GM18951 (cell line): ENCODE results near the gene HECTD1.
"Not testable (repeated sequence)": the region's sequence is repeated elsewhere in the genome, so short reads cannot be mapped to it uniquely, and the experiment has no call there.

ENCODE experiments used
- POLR2A ChIP-seq: IDR thresholded peaks from 4 replicates; pipeline ENCODE4 v1.6.1; 2011; ENCODE audit warnings: mild to moderate bottlenecking; ENCODE audit not compliant: insufficient read length, insufficient read depth; ENCODE audit errors: extremely low read depth
- in situ Hi-C: fragments of 300-500 bp; cut with MboI; formaldehyde crosslinking; loops from one replicate; pipeline ENCODE4 v1.12.0; 2022; ENCODE audit warnings: low sequenced_read_pairs, mixed read lengths, inconsistent platforms; ENCODE audit not compliant: unreplicated experiment

The HECTD1 gene

DNA sequence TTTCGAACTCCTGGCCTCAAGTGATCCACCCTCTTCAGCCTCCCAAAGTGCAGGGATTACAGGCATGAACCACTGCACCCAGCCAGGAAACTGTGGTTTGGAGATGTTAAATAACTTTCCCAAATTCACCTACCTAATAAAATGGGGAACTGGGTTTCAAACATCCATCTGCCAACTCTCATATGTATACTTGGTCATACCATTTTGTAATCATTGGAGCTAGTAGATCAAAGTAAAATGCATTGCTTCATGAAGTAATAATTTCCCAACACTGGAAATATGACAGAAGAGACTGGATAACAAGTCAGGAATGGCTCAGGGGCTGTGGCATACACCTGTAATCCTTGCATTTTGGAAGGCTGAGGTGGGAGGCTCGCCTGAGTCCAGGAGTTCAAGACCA is 5.3 kb upstream of the HECTD1 start:
- no peak for TF ChIP-seq POLR2A
- in situ Hi-C loops, result no loop called here

- in situ Hi-C loops, result no loop called here
- no peak for TF ChIP-seq POLR2A
These were observed 2.0 kb upstream of the HECTD1 start for GRCh38 chr14:31209605-31210004.

DNA sequence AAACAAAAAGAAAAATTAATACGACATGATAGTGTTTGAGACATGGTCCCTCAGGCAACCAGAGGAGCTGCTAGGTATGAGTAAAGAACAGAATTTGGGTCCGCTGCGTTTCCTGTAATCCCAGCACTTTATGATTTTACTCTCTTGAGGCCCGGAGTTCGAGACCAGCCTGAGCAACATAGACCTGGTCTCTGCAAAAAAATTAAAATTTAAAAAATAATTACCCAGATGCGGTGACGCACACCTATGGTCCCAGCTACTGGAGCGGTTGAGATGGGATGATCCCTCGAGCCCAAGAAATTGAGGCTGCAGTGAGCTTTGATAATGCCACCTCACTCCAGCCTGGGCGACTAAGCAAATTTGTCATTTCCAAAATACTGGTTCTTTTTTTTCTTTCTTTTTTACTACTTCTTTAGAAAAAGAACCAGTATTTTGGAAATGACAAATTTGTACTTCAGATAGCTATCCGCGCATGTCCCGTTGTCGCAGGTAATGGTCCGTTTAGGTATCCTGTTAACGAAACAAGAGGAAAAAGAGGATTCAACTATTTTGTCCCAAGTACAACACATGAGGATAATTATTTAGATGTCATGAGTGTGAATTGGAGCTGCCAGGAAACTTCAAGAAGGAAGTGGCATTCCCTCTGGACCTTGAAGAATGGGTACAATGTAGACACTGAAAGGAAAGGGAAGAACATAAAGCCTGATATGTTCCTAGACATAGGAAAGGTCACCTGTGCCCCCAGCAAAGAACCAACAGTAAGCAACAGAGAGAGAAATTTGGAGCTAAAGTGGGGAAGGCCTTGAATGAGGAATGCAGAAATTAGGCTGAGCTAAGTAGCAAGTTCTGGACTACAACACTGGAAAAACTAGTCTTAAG is 1.2 kb upstream of the HECTD1 start:
- in situ Hi-C loops, result no loop called here
- TF ChIP-seq POLR2A, result no peak

- no peak for TF ChIP-seq POLR2A
- in situ Hi-C loops, result no loop called here
These were observed 272 bp downstream of the HECTD1 start for GRCh38 chr14:31207287-31207754.

DNA sequence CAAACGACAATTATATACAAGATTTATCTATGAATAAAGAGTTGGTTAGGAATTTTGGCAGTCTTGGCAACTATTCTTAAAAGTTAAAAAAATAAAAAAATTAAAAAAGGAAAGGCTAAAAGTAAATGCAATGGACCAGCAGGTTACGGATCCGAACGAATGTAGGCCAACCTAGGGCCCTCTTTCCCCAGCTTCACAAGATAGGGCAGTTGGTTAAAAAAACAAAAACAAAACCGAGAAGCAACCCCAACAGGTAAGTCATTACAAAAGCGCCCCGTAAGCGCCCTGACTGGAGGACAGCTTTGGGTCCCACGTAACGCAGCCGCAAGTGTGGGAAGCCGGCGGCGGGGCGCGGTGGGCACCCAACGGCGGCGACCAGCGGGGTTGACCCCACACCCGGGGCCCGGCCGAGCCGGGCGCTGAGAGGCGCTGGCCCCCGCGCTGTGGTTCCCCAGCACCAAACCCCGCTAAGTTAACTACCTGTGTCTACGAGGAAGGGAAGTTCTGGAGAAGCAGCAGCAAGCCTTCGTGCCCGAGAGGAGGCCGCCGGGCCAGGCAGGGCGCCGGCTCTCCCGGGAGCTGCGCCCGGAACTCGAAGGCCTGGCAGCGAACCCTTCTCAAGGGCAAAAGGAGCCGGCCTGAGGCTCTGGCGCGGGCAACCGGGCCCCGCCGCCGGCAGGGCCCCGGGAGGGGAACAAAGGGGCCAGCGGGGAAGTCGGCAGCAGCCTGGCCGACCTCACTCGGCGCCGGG is 882 bp downstream of the HECTD1 start:
- TF ChIP-seq POLR2A, result peak; percentile 57
- in situ Hi-C loops, result no loop called here

GRCh38 chr14:31205681-31206535 is 1.7 kb downstream of the HECTD1 start:
- in situ Hi-C loops, result no loop called here
- no peak for TF ChIP-seq POLR2A

GRCh38 chr14:31204593-31205534 is 2.7 kb downstream of the HECTD1 start:
- in situ Hi-C loops, result no loop called here
- no peak for TF ChIP-seq POLR2A

DNA sequence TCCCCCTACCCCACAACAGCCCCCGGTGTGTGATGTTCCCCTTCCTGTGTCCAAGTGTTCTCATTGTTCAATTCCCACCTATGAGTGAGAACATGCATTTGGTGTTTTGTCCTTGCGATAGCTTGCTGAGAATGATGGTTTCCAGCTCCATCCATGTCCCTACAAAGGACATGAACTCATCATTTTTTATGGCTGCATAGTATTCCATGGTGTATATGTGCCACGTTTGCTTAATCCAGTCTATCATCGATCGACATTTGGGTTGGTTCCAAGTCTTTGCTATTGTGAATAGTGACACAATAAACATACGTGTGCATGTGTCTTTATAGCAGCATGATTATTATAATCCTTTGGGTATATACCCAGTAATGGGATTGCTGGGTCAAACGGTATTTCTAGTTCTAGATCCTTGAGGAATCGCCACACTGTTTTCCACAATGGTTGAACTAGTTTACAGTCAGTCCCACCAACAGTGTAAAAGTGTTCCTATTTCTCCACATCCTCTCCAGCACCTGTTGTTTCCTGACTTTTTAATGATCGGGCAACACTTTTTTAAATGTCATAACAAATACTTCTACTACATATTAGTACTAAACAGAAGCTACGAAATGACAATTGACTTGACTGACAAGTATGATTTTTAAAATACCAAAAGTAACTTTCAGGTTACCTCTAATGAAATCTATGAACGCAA is 3.5 kb downstream of the HECTD1 start:
- in situ Hi-C loops, result not testable (repeated sequence)

GRCh38 chr14:31203414-31203742 is 4.2 kb downstream of the HECTD1 start:
- in situ Hi-C loops, result no loop called here

GRCh38 chr14:31201111-31201510 is 6.5 kb downstream of the HECTD1 start:
- in situ Hi-C loops, result no loop called here
- no peak for TF ChIP-seq POLR2A

More at GRCh38 chr14:31203414-31203742, 4.2 kb downstream of the HECTD1 start:
- no peak for TF ChIP-seq POLR2A

GRCh38 chr14:31200702-31200990 is 6.9 kb downstream of the HECTD1 start:
- no peak for TF ChIP-seq POLR2A
- in situ Hi-C loops, result no loop called here

GRCh38 chr14:31197671-31198070 is 9.9 kb downstream of the HECTD1 start:
- in situ Hi-C loops, result no loop called here
- no peak for TF ChIP-seq POLR2A
